ENCODE measurements around the gene RASGEF1C.

RASGEF1C gene

GRCh38 chr5:180102636-180103035 lies 106.4 kb downstream of the RASGEF1C start:
- no peak overlapping the region for H3K4me3 ChIP-seq (ENCODE audit: low read depth, low read length)
- H3K9me3 ChIP-seq (ENCODE audit: control insufficient read depth, insufficient read depth, low read depth, low read length) = no peaks in the 10 kb centered on the region
- ChIA-PET POLR2A (no interaction called here), CTCF (interaction anchor here (1.9 kb wide), 1 partner anchor 12 kb away, joined by 5 read pairs; no protein-coding TSS in a partner anchor)
- no peak overlapping the region for H3K27ac ChIP-seq (ENCODE audit: extremely low read depth, low read depth, low read length)
- no peak for TF ChIP-seq EGR2 (tag by site-specific recombination; IDR thresholded peaks at IDR 0.05; ENCODE audit: low read depth)
- no peak for TF ChIP-seq ZBTB10 (tag by site-specific recombination; IDR thresholded peaks at IDR 0.05)
- no peak for TF ChIP-seq MEIS1 (CRISPR knock-in tag; IDR thresholded peaks at IDR 0.05; ENCODE audit: borderline replicate concordance)
- no peak for TF ChIP-seq ZNF121 (tag by site-specific recombination; IDR thresholded peaks at IDR 0.05)
- no peak for TF ChIP-seq GLIS2 (tag by site-specific recombination; IDR thresholded peaks at IDR 0.05)
- TF ChIP-seq TCF7L2 (IDR thresholded peaks at IDR 0.05; ENCODE audit: borderline replicate concordance, low read depth, low read length) = no peak
- TF ChIP-seq ZNF324 (tag by site-specific recombination; IDR thresholded peaks at IDR 0.05) = no peak
- no peak for TF ChIP-seq ZNF174 (tag by site-specific recombination; IDR thresholded peaks at IDR 0.05)
- TF ChIP-seq ZNF394 (tag by site-specific recombination; IDR thresholded peaks at IDR 0.05; ENCODE audit: borderline replicate concordance) = no peak
- no peaks in the 10 kb centered on the region for H3K4me1 ChIP-seq (ENCODE audit: control insufficient read depth, insufficient read depth, low read length)
- no peaks in the 10 kb centered on the region for H3K36me3 ChIP-seq (ENCODE audit: control insufficient read depth in 2 of 2, insufficient read depth in 1 of 2, low read length in 2 of 2)

GRCh38 chr5:180101451-180102105 lies 107.4 kb downstream of the RASGEF1C start:
- Histone ChIP-seq H3K4me1 (ENCODE audit: control insufficient read depth, insufficient read depth, low read length) (no peaks in the 10 kb centered on the region), H3K27ac (ENCODE audit: extremely low read depth, low read depth, low read length) (no peak overlapping the region), H3K9me3 (ENCODE audit: control insufficient read depth, insufficient read depth, low read depth, low read length) (no peaks in the 10 kb centered on the region), H3K36me3 (ENCODE audit: control insufficient read depth in 2 of 2, insufficient read depth in 1 of 2, low read length in 2 of 2) (no peaks in the 10 kb centered on the region), H3K4me3 (ENCODE audit: low read depth, low read length) (no peak overlapping the region)
- CTCF ChIA-PET = interaction anchor here (1.1 to 1.9 kb wide), 2 partner anchors 9 to 11 kb away, joined by 4 to 5 read pairs; no protein-coding TSS in a partner anchor
- POLR2A ChIA-PET = no interaction called here
- TF ChIP-seq SETDB1 (IDR thresholded peaks at IDR 0.05; ENCODE audit: insufficient read length, low read length) (no peak), ZNF623 (tag by site-specific recombination; IDR thresholded peaks at IDR 0.05) (no peak), ZBTB17 (tag by site-specific recombination; IDR thresholded peaks at IDR 0.05) (no peak), ZNF292 (tag by site-specific recombination; IDR thresholded peaks at IDR 0.05; ENCODE audit: borderline replicate concordance, low read depth) (no peak), ZNF335 (tag by site-specific recombination; conservative IDR thresholded peaks at IDR 0.05) (no peak), ZNF518A (tag by site-specific recombination; conservative IDR thresholded peaks at IDR 0.05; ENCODE audit: low read depth) (no peak), ZNF148 (tag by site-specific recombination; IDR thresholded peaks at IDR 0.05; ENCODE audit: borderline replicate concordance) (no peak), ZNF174 (tag by site-specific recombination; IDR thresholded peaks at IDR 0.05) (no peak), PATZ1 (tag by site-specific recombination; IDR thresholded peaks at IDR 0.05) (no peak), ZNF121 (tag by site-specific recombination; IDR thresholded peaks at IDR 0.05) (no peak), ZNF558 (tag by site-specific recombination; IDR thresholded peaks at IDR 0.05) (no peak), ZBTB8A (tag by site-specific recombination; IDR thresholded peaks at IDR 0.05) (no peak), ZSCAN16 (tag by site-specific recombination; IDR thresholded peaks at IDR 0.05) (no peak)
